CD14-positive monocyte (primary cell): ENCODE measurements around the gene SEC24A. TPM values are rescaled to one million over a fixed set of nuclear protein-coding genes. Genes with fewer than 3 reads are reported as not detected.

Source experiments
- DNase-seq, 3 donors: peaks; one replicate each; pipeline ENCODE4 v3.0.0-alpha.2; 2011 to 2022
- H2AFZ ChIP-seq: 2 replicates; pipeline ENCODE4 v1.6.0; 2012; ENCODE audit warnings: mild to moderate bottlenecking, low read depth, low read length, inconsistent platforms; ENCODE audit not compliant: insufficient read depth, poor library complexity, severe bottlenecking
- H3K27ac ChIP-seq, 2 donors: 1 replicate in 1 of 2; 2 replicates in 1 of 2; pipeline ENCODE4 v1.5.1; 2012 to 2013; ENCODE audit warnings: low read length in 2 of 2, control low read depth in 1 of 2, inconsistent platforms in 1 of 2, low read depth in 1 of 2, mild to moderate bottlenecking in 1 of 2
- H3K27me3 ChIP-seq, 2 donors: one replicate each; pipeline versions ENCODE4 v1.6.0 to v1.6.1; 2011 to 2013; ENCODE audit warnings: low read length in 2 of 2; ENCODE audit not compliant: control insufficient read depth in 2 of 2, insufficient read depth in 2 of 2
- H3K36me3 ChIP-seq, 2 donors: replicated peaks in 1 of 2; 1 replicate in 1 of 2; 2 replicates in 1 of 2; pipeline versions ENCODE4 v1.5.1 to v1.6.1; 2012 to 2013; ENCODE audit warnings: low read length in 2 of 2, control low read depth in 1 of 2, inconsistent platforms in 1 of 2, mild to moderate bottlenecking in 1 of 2; ENCODE audit not compliant: insufficient read depth in 2 of 2, control insufficient read depth in 1 of 2
- H3K4me1 ChIP-seq, 2 donors: 1 replicate in 1 of 2; 2 replicates in 1 of 2; pipeline versions ENCODE4 v1.5.1 to v1.6.1; 2012 to 2013; ENCODE audit warnings: low read length in 2 of 2, control low read depth in 1 of 2, inconsistent platforms in 1 of 2, mild to moderate bottlenecking in 1 of 2, moderate library complexity in 1 of 2; ENCODE audit not compliant: insufficient read depth in 2 of 2, control insufficient read depth in 1 of 2
- H3K4me2 ChIP-seq: replicated peaks from 2 replicates; pipeline ENCODE3; 2012; ENCODE audit warnings: low read length, moderate library complexity, mild to moderate bottlenecking; ENCODE audit not compliant: poor library complexity, severe bottlenecking; ENCODE audit errors: extremely low read depth
- H3K4me3 ChIP-seq, 3 experiments: fragments of 200-600 bp in 1 of 3; sonication (generic) in 1 of 3; replicated peaks in 1 of 3; 1 replicate in 2 of 3; 2 replicates in 1 of 3; pipeline ENCODE4 v1.5.1; 2011 to 2013; ENCODE audit warnings: low read length in 3 of 3, mild to moderate bottlenecking in 3 of 3, control low read depth in 2 of 3, low read depth in 2 of 3, inconsistent platforms in 1 of 3, moderate library complexity in 1 of 3
- H3K79me2 ChIP-seq: 2 replicates; pipeline ENCODE4 v1.6.0; 2012; ENCODE audit warnings: mild to moderate bottlenecking, control low read depth, inconsistent platforms, low read length, moderate library complexity; ENCODE audit not compliant: insufficient read depth
- H3K9ac ChIP-seq: 2 replicates; pipeline ENCODE4 v1.6.0; 2017; ENCODE audit warnings: low read length, mild to moderate bottlenecking; ENCODE audit not compliant: insufficient read depth, poor library complexity, severe bottlenecking
- H3K9me3 ChIP-seq, 2 donors: replicated peaks in 1 of 2; 1 replicate in 1 of 2; 2 replicates in 1 of 2; pipeline versions ENCODE4 v1.5.1 to v1.6.1; 2012 to 2013; ENCODE audit warnings: low read length in 2 of 2, control low read depth in 1 of 2; ENCODE audit not compliant: control insufficient read depth in 1 of 2, insufficient read depth in 1 of 2
- H4K20me1 ChIP-seq: 2 replicates; pipeline ENCODE4 v1.6.0; 2012; ENCODE audit warnings: mild to moderate bottlenecking, low read length, control low read depth, moderate library complexity; ENCODE audit not compliant: insufficient read depth
- H3K27ac Mint-ChIP-seq, 7 donors: one replicate each; pipeline ENCODE4 v1.8.0; 2020; ENCODE audit warnings: mild to moderate bottlenecking in 7 of 7, mixed read lengths in 7 of 7, moderate library complexity in 6 of 7, inconsistent platforms in 2 of 7
- H3K27me3 Mint-ChIP-seq, 3 donors: one replicate each; pipeline ENCODE4 v1.8.0; 2021 to 2022; ENCODE audit warnings: low read depth in 3 of 3, mild to moderate bottlenecking in 3 of 3, mixed read lengths in 3 of 3, moderate library complexity in 3 of 3, inconsistent platforms in 1 of 3
- H3K36me3 Mint-ChIP-seq, 2 donors: one replicate each; pipeline ENCODE4 v1.8.0; 2020; ENCODE audit warnings: mixed read lengths in 2 of 2, inconsistent platforms in 1 of 2, mild to moderate bottlenecking in 1 of 2
- H3K4me1 Mint-ChIP-seq: one replicate; pipeline ENCODE4 v1.8.0; 2020; ENCODE audit warnings: mild to moderate bottlenecking, mixed read lengths
- H3K4me3 Mint-ChIP-seq, 2 donors: one replicate each; pipeline ENCODE4 v1.8.0; 2020; ENCODE audit warnings: mild to moderate bottlenecking in 2 of 2, mixed read lengths in 2 of 2, moderate library complexity in 1 of 2
- H3K9me3 Mint-ChIP-seq, 7 donors: one replicate each; pipeline ENCODE4 v1.8.0; 2020 to 2022; ENCODE audit warnings: mixed read lengths in 7 of 7, mild to moderate bottlenecking in 6 of 7, moderate library complexity in 6 of 7, inconsistent platforms in 2 of 7
- WGBS: methylation state at CpG from one replicate; pipeline ENCODE4 v1.1.5; 2013; ENCODE audit warnings: missing lambda C conversion rate; ENCODE audit not compliant: insufficient coverage; 5-methylcytosine and 5-hydroxymethylcytosine counted together
- intact Hi-C, 2 donors: fragments of 100-400 bp; cut with micrococcal nuclease; formaldehyde crosslinking; loops; one replicate each; pipeline versions ENCODE4 v1.15.0 to v1.15.1; 2023
- polyA plus RNA-seq, 3 donors: library from polyadenylated mRNA; depleted of rRNA in 1 of 3; unstranded in 2 of 3; stranded (reverse) in 1 of 3; fragments of 300-500 nt in 2 of 3; fragments of >200 nt in 1 of 3; fragmentation: Illumina TruSeq in 2 of 3; gene quantifications; 1 replicate in 2 of 3; 2 replicates in 1 of 3; pipeline ENCODE4 v1.2.3, GENCODE V29; 2012 to 2021
- TF ChIP-seq, protein P1 (sequence below): fragments of 200-600 bp; IDR thresholded peaks from one replicate; pipeline ENCODE4 v1.8.0; 2022; ENCODE audit warnings: antibody characterized with exemption, mild to moderate bottlenecking

SEC24A gene
- polyA plus RNA-seq, 3 donors, result 4.9 to 8.5 (median 7.7) TPM

DNA sequence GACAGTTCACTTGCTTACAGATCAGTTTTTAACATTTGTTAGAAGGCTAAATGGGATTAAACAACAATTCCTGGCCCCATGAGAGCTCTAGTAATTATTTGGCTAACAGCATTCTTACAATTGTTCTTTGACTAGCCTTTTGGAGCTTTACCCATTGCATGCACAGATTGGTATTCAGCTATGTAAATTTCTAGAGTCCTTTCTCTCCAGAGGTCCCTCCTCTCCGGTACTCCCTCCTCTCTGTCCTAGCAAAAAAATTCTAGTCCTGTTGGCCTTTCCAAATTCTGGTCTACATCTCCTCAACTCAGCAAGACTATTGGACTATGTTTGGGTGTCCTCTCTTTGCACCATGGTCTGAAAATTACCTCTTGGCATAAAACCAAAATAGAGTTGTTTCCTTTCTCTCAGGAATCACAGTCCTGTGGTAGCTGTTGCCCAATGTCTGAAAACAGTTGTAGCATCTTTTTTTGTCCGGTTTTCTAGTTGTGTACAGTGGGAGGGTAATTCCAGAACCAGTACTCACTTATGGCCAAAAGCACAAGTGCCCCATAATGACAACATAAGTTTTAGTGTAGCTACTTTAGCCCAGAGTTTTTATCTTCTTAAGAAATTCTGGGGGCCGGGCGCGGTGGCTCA is 34.0 kb upstream of the SEC24A start:
- no peaks in the 10 kb centered on the region for H3K9me3 ChIP-seq
- no peaks in the 10 kb centered on the region for H3K27me3 ChIP-seq
- TF ChIP-seq, protein P1, sequence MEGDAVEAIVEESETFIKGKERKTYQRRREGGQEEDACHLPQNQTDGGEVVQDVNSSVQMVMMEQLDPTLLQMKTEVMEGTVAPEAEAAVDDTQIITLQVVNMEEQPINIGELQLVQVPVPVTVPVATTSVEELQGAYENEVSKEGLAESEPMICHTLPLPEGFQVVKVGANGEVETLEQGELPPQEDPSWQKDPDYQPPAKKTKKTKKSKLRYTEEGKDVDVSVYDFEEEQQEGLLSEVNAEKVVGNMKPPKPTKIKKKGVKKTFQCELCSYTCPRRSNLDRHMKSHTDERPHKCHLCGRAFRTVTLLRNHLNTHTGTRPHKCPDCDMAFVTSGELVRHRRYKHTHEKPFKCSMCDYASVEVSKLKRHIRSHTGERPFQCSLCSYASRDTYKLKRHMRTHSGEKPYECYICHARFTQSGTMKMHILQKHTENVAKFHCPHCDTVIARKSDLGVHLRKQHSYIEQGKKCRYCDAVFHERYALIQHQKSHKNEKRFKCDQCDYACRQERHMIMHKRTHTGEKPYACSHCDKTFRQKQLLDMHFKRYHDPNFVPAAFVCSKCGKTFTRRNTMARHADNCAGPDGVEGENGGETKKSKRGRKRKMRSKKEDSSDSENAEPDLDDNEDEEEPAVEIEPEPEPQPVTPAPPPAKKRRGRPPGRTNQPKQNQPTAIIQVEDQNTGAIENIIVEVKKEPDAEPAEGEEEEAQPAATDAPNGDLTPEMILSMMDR, result no peak
- no peaks in the 10 kb centered on the region for H4K20me1 ChIP-seq
- Mint-ChIP-seq H3K9me3 (no peaks in the 10 kb centered on the region), H3K27me3 (no peaks in the 10 kb centered on the region), H3K36me3 (peaks cover 63 to 94% of the 10 kb centered on the region in 2 donors), H3K4me1 (no peaks in the 10 kb centered on the region), H3K27ac (peak overlapping the region in 1 of 7 donors; percentile 18), H3K4me3 (no peak overlapping the region)
- no peak overlapping the region for H3K4me3 ChIP-seq
- H3K9ac ChIP-seq, result no peak overlapping the region
- H3K27ac ChIP-seq, result no peak overlapping the region
- WGBS, result 93% methylated on average over 4 of the region's 5 CpGs
- H2AFZ ChIP-seq, result no peak overlapping the region
- H3K4me1 ChIP-seq, result no peaks in the 10 kb centered on the region
- intact Hi-C loops, result loop anchor here in 1 of 2 donors (10.0 kb wide), 1 partner anchor 80 kb away; no protein-coding TSS in a partner anchor
- no peaks in the 10 kb centered on the region for H3K79me2 ChIP-seq
- H3K36me3 ChIP-seq, result peaks cover 58 to 90% of the 10 kb centered on the region in 2 donors
- H3K4me2 ChIP-seq, result no peak overlapping the region
- no peak for DNase-seq

DNA sequence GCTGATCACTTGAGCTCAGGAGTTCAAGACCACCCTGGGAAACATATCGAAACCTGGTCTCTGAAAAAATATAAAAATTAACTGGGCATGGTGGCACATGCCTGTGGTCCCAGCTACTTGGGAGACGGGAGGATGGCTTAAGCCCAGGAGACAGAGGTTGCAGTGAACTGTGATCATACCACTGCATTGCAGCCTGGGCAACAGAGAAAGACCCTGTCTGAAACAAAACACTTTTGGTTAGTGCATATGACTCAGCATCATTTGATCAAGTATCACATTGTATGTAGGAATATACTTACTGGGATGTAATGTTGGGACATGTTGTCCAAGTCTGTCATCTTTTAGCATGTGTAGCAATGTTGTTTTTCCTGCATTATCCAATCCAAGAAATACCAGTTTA is 28.0 kb upstream of the SEC24A start:
- Mint-ChIP-seq H3K27ac (no peak overlapping the region), H3K4me1 (peaks cover 4% of the 10 kb centered on the region), H3K36me3 (peaks cover 58 to 76% of the 10 kb centered on the region in 2 donors), H3K9me3 (no peaks in the 10 kb centered on the region), H3K27me3 (no peaks in the 10 kb centered on the region), H3K4me3 (no peak overlapping the region)
- Histone ChIP-seq H3K4me1 (no peaks in the 10 kb centered on the region), H3K79me2 (peaks cover 17% of the 10 kb centered on the region), H2AFZ (no peak overlapping the region), H3K27ac (no peak overlapping the region), H3K9me3 (no peaks in the 10 kb centered on the region), H4K20me1 (peaks cover 3% of the 10 kb centered on the region), H3K36me3 (peaks cover 41 to 87% of the 10 kb centered on the region in 2 donors), H3K4me3 (no peak overlapping the region), H3K9ac (no peak overlapping the region), H3K27me3 (no peaks in the 10 kb centered on the region), H3K4me2 (no peak overlapping the region)
- TF ChIP-seq, protein P1, result no peak
- no peak for DNase-seq
- 100% methylated on average over 2 of the region's 2 CpGs for WGBS
- intact Hi-C loops, result no loop called here
